ENCODE results near the gene ENOSF1.

ENOSF1 gene

GRCh38 chr18:673317-673716, 39.1 kb downstream of the ENOSF1 start:
- DNase-seq (ENCODE audit: low read depth): no peak

GRCh38 chr18:671405-671804, 41.0 kb downstream of the ENOSF1 start:
- no peak for DNase-seq (ENCODE audit: low read depth)

DNA sequence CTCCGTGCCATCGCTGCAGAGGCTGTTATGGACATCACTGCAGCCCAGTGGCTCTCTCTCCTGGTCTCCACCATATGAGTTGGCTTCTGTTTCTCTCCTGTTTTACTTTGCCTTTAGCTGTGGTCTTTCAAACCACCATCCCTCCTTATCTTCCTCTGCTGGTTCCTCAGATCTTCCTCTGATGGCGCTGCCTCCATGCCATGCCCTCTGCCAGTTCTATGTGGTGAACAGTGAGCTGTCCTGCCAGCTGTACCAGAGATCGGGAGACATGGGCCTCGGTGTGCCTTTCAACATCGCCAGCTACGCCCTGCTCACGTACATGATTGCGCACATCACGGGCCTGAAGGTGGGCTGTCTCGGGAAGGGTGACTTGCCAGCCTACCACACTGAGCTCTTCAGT, 41.9 kb downstream of the ENOSF1 start:
- no peak for DNase-seq (ENCODE audit: low read depth)

GRCh38 chr18:669077-669476, 43.4 kb downstream of the ENOSF1 start:
- DNase-seq (ENCODE audit: low read depth): no peak

- no peak for DNase-seq (ENCODE audit: low read depth)
These were observed 44.2 kb downstream of the ENOSF1 start for GRCh38 chr18:668260-668659.

GRCh38 chr18:666628-667027, 45.8 kb downstream of the ENOSF1 start:
- DNase-seq (ENCODE audit: low read depth): no peak

DNA sequence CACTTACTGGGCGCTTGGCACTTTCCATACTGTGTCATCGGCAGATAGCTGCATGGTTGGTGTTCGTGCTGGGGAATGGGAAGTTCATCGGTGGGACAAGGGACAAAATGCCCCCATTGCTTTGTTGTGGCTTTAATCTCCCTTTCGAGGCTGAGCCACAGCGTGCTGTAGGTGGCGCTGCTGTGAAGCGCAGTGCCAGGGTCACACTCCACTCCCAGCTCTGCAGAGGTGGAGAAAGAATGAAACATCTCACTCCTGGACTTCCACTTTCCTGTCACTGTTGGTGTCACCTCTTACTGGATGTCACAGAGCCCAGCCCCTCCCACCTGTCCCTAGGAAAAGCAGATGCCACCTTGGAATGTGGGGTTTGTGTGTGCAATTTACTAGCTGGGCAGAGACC, 46.3 kb downstream of the ENOSF1 start:
- DNase-seq (ENCODE audit: low read depth): no peak

DNA sequence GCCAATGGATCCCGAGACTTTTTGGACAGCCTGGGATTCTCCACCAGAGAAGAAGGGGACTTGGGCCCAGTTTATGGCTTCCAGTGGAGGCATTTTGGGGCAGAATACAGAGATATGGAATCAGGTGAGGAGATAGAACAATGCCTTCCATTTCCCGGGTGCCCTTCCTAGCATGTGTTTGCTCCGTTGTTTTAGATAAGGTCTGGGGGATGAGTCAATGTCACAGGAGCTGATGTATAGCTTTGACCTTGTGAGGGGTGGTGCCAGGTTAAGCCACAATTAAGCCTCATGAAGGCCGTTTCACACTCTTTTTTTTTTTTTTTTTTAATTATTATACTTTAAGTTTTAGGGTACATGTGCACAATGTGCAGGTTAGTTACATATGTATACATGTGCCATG, 50.2 kb downstream of the ENOSF1 start:
- no peak for DNase-seq (ENCODE audit: low read depth)

GRCh38 chr18:659597-659996, 52.8 kb downstream of the ENOSF1 start:
- DNase-seq (ENCODE audit: low read depth): no peak

GRCh38 chr18:658947-659533, 53.4 kb downstream of the ENOSF1 start:
- DNase-seq (ENCODE audit: low read depth): no peak

GRCh38 chr18:658001-658946, 54.2 kb downstream of the ENOSF1 start:
- DNase-seq (ENCODE audit: low read depth): peak; percentile 50

DNA sequence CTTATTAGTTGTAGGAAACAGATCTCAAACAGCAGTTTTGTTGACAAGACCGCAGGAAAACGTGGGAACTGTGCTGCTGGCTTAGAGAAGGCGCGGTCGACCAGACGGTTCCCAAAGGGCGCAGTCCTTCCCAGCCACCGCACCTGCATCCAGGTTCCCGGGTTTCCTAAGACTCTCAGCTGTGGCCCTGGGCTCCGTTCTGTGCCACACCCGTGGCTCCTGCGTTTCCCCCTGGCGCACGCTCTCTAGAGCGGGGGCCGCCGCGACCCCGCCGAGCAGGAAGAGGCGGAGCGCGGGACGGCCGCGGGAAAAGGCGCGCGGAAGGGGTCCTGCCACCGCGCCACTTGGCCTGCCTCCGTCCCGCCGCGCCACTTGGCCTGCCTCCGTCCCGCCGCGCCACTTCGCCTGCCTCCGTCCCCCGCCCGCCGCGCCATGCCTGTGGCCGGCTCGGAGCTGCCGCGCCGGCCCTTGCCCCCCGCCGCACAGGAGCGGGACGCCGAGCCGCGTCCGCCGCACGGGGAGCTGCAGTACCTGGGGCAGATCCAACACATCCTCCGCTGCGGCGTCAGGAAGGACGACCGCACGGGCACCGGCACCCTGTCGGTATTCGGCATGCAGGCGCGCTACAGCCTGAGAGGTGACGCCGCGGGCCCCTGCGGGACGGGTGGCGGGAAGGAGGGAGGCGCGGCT, 55.0 kb downstream of the ENOSF1 start, which contains the start of gene TYMS:
TSS of gene TYMS (plus strand) at position 343 of the 690 bp plus-strand sequence. CDS start at position 433, 90 bp downstream.
- peak; percentile 22 for DNase-seq (ENCODE audit: low read depth)

DNA sequence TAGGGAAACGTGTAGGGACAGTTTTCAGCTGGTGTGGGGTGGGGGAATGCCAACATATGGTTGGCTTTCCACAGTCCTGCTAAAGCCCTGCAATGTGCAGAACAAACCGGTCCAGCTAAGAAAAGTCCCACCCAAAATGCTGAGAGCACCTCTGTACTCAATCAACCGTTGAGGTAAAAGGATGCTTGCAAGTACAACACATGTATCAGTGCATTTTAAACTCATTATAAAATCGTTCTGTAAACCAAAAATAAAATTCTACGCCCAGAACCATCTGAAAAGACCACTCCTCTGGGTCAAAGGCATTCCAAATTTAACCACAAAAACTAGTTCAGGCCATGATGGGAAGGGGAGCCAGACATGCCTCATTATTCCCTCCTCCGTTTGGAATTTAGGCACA, 57.0 kb downstream of the ENOSF1 start:
- DNase-seq (ENCODE audit: low read depth): no peak

DNA sequence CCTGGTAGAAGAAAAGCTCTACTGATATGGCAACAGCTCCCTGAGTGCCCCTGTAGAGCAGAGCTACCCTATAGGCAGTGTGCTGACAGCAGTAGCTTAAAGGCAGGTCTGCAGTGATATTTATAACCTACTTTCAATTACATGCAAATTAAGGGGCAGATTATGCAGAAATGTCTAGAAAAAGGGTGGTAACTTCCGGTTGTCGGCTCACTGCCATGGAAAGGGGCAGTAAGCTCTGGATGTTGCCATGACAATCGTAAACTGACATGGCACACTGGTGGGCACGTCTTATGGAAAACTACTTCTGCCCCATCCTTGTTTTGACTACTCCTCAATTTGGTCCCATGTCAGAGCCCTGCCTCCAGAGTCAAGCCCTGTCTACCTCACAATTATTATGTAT, 57.8 kb downstream of the ENOSF1 start:
- DNase-seq (ENCODE audit: low read depth): no peak

DNA sequence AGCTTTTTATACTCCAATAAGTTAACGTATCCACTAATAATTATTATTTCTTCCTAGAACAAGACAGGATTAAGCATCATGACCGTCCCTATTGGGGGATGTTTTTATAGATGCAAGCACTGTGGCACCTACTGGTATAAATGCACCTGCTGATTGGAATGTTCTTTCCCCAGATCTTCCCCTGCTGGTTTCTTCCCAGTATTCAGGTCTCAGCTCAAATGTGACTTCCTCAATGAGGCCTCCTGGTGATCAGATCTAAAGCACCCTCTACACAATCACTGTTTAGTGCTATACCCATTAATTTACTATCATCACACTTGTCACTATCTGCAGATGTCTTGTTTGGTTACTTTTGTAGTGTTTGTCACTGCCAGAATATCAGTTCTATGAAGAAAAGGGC, 58.9 kb downstream of the ENOSF1 start:
- DNase-seq (ENCODE audit: low read depth): no peak

DNA sequence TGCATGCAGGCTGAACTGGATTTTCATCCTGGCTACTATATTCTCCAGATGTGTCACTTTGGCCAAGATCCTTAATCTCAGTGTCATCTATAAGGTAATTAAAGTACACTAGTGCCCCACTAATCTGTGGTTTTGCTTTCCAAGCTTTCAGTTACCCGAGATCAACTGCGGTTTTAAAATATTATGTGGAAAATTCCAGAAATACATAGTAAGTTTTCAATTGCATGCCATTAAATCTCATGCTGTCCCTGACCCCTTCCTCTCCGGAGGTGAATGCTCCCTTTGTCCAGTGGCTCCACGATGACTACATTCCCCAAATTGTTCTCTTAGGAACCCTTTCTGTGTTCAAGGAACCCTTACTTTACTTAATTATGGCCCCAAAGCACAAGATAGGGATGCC, 60.3 kb downstream of the ENOSF1 start:
- DNase-seq (ENCODE audit: low read depth): no peak

DNA sequence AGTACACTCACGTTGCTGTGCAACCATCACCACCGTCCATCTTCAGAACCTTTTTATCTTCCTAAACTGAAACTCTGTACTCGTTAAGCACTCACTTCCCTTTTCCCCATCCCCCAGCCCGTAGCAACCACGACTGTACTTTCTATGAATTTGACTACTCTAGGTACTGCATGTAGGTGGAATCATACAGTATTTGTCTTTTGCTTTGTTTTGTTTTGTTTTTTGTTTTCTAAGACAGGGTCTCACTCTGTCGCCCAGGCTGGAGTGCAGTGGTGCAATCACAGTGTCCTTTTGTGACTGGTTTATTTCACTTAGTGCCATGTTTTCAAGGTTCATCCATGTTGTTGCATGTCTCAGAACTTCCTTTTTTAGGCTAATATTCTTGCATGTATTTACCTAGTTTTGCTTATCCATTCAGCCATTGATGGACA, 62.0 kb downstream of the ENOSF1 start:
- DNase-seq (ENCODE audit: low read depth): no peak

GRCh38 chr18:649341-649740, 63.1 kb downstream of the ENOSF1 start:
- DNase-seq (ENCODE audit: low read depth): no peak

DNA sequence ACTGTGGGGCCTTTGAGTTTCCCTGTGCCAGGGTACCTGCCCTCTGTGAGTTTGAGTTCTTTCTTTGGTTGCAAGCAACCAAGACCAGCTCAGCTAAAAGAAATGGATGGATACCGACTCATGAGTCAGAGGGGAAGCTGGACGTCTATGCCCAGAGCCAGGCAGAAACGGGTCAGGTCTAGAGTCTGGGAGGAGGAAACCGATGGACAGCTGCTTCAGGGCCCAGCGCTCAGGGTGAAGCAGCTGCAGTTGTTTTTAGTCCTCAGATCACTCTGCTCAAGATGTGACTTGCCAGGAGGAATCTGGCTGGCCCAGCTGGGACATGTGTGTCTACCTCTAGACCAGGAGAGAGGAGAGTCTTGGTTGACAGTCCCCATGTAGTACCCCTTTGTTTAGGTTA, 65.1 kb downstream of the ENOSF1 start:
- no peak for DNase-seq (ENCODE audit: low read depth)

DNA sequence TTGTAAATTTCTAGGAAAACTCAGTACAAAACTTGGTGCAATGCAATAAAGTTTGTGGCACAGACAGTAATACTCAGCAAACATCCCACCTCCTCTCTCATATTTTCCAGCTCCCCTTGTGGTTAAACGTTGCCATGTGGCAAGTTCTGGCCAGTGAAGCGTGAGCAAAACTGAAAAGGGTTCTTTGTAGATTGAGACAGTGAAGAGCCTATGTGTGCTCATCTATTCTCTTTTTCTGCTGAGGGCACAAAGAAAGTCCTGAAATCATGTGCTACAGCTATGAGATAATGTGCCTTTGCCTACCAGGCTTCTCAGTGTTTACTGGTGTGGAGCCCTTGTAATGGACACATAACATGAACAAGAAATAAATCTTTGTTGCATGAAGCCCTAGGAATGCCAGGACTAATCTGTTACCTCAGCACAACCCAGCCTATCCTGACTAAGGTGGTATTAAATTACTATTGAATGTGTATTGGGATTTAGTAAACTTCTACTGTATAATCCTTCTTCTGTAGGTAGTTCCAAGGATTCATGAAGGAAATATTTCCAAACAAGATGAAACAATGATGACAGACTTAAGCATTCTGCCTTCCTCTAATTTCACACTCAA, 67.9 kb downstream of the ENOSF1 start:
- no peak for DNase-seq (ENCODE audit: low read depth)

DNA sequence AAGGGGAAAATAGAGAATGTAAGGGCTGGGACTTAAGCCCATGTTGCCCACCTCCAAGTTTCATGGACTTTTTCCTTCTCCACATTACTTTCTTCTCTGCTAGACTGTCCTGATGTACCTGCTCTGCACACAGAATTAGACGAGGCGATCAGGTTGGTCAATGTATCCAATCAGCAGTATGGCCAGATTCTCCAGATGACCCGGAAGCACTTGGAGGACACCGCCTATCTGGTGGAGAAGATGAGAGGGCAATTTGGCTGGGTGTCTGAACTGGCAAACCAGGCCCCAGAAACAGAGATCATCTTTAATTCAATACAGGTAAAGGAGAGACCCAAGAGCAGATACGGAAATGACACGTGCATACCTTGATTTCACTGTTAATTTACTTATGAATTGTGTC, 71.2 kb downstream of the ENOSF1 start:
- no peak for DNase-seq (ENCODE audit: low read depth)

GRCh38 chr18:635171-635570, 77.3 kb downstream of the ENOSF1 start:
- no peak for DNase-seq (ENCODE audit: low read depth)

Measured in stimulated activated CD8-positive, alpha-beta memory T cell treated with anti-CD3 and anti-CD28 coated beads, Interleukin-4, amount 100 ng/mL, for 24 hours (primary cell).